ENCODE results near the gene ITGAE. TPM values are rescaled to one million over a fixed set of nuclear protein-coding genes. Genes with fewer than 3 reads are reported as not detected.

ITGAE gene
- total RNA-seq, 1 donor from 2014 or later = 20.3 TPM

Other genes starting within 250 kb of the ITGAE start
- gene TRPV3, start 243.4 kb downstream of the ITGAE start, total RNA-seq = 1.0 TPM
- 4.8 TPM for gene TRPV1, start 191.8 kb downstream of the ITGAE start, total RNA-seq
- gene SHPK, start 164.9 kb downstream of the ITGAE start, total RNA-seq = 4.8 TPM
- gene CTNS, start 164.4 kb downstream of the ITGAE start, total RNA-seq = 6.4 TPM
- gene TAX1BP3, start 132.6 kb downstream of the ITGAE start, total RNA-seq = 158 TPM
- gene EMC6, start 132.4 kb downstream of the ITGAE start, total RNA-seq = 54.0 TPM
- 37.9 TPM for gene P2RX5, start 105.0 kb downstream of the ITGAE start, total RNA-seq
- 0.30 TPM for gene HASPIN, start 77.3 kb downstream of the ITGAE start, total RNA-seq
- gene NCBP3, start 45.1 kb upstream of the ITGAE start, total RNA-seq = 32.8 TPM
- gene CAMKK1, start 91.9 kb upstream of the ITGAE start, total RNA-seq = 5.2 TPM
- gene P2RX1, start 115.3 kb upstream of the ITGAE start, total RNA-seq = 5.1 TPM
- gene ATP2A3, start 163.2 kb upstream of the ITGAE start, total RNA-seq = 8.9 TPM

All from cardiac septum (tissue), 1 donor.